ENCODE measurements around the gene CFAP65. TPM values are rescaled to one million over a fixed set of nuclear protein-coding genes. Genes with fewer than 3 reads are reported as not detected.

Gene CFAP65
- total and polyA plus RNA-seq, 2 of the 13 experiments (the other 11 are each of a cell fraction or from before 2014, with no cell fraction given), result 0.05 TPM; not detected in 1

GRCh38 chr2:219010162-219010756, 31.1 kb downstream of the CFAP65 start (continued):
- TF ChIP-seq NFIC (IDR thresholded peaks at IDR 0.05; ENCODE audit: low read length), result no peak
- TF ChIP-seq IKZF4 (CRISPR knock-in tag; IDR thresholded peaks at IDR 0.05; ENCODE audit: borderline replicate concordance, low read depth, not compliant biosample characterization), result no peak
- no peak for TF ChIP-seq ZNF431 (CRISPR knock-in tag; IDR thresholded peaks at IDR 0.05; ENCODE audit: borderline replicate concordance, low read depth)
- no peak for TF ChIP-seq RFXANK (CRISPR knock-in tag; IDR thresholded peaks at IDR 0.05)
- TF ChIP-seq STAG1 (CRISPR knock-in tag; IDR thresholded peaks at IDR 0.05), result peak; percentile 76
- TF ChIP-seq ZNF263 (CRISPR knock-in tag; IDR thresholded peaks at IDR 0.05), result peak; percentile 84
- no peak for TF ChIP-seq NFE2 (CRISPR knock-in tag; IDR thresholded peaks at IDR 0.05)
- no peak for TF ChIP-seq ZNF124 (CRISPR knock-in tag; IDR thresholded peaks at IDR 0.05)
- TF ChIP-seq KIAA2018 (CRISPR knock-in tag; IDR thresholded peaks at IDR 0.05; ENCODE audit: borderline replicate concordance), result no peak
- TF ChIP-seq RORA (CRISPR knock-in tag; IDR thresholded peaks at IDR 0.05), result no peak
- no peak for TF ChIP-seq ZSCAN30 (CRISPR knock-in tag; IDR thresholded peaks at IDR 0.05)
- TF ChIP-seq SMC3 (IDR thresholded peaks at IDR 0.05; ENCODE audit: low read length), result peak; percentile 37; the same call in 1 of the 2 replicates
- no peak for TF ChIP-seq CREM (IDR thresholded peaks at IDR 0.05)
- no peak for TF ChIP-seq CREM (CRISPR knock-in tag; IDR thresholded peaks at IDR 0.05)
- peak; percentile 88 for TF ChIP-seq XRCC5 (optimal IDR thresholded peaks at IDR 0.05; ENCODE audit: low read length)
- 0 out of 2 replicates have a peak, but pooled peaks have one; percentile 14 for TF ChIP-seq BHLHE40 (IDR thresholded peaks at IDR 0.05; ENCODE audit: low read length)

Measured in HepG2 (cell line).